ENCODE measurements around the gene DYSF. TPM values are rescaled to one million over a fixed set of nuclear protein-coding genes. Genes with fewer than 3 reads are reported as not detected.

The DYSF gene
- total RNA-seq, 1 experiment from 2014 or later, result 5.5 TPM

- H4K91ac ChIP-seq (ENCODE audit: insufficient read length, low read depth, low read length), result no peak overlapping the region
- no peaks in the 10 kb centered on the region for H3K9me3 ChIP-seq (ENCODE audit: control insufficient read depth, low read depth, low read length)
- no peaks in the 10 kb centered on the region for H3K79me1 ChIP-seq (ENCODE audit: insufficient read depth, low read depth, low read length, poor library complexity, severe bottlenecking)
- no peaks in the 10 kb centered on the region for H3K27me3 Mint-ChIP-seq (ENCODE audit: low read depth)
- H4K8ac ChIP-seq (replicated peaks; ENCODE audit: insufficient read length, low read depth, low read length), result no peak overlapping the region
- H3K4me3 Mint-ChIP-seq, result no peak overlapping the region
- no peak overlapping the region for H2BK20ac ChIP-seq (ENCODE audit: low read depth, low read length, poor library complexity, severe bottlenecking)
- no peaks in the 10 kb centered on the region for H4K20me1 ChIP-seq (ENCODE audit: control insufficient read depth, insufficient read depth, insufficient read length)
- no peak overlapping the region for H3T11ph ChIP-seq (ENCODE audit: low read length)
- H2BK12ac ChIP-seq (ENCODE audit: insufficient read length, low read depth, low read length), result no peak overlapping the region
- WGBS (ENCODE audit: extremely low coverage, insufficient read length, low lambda C conversion rate), result no CpG with 5 or more reads among the region's 13 CpGs
- no peak for DNase-seq
- H3K56ac ChIP-seq (ENCODE audit: insufficient read length, low read depth, low read length), result no peak overlapping the region
- no peak overlapping the region for H2AK5ac ChIP-seq (ENCODE audit: insufficient read length, low read length)
- H3K36me3 Mint-ChIP-seq (ENCODE audit: insufficient read depth in 1 of 3, low read depth in 3 of 3), result no peaks in the 10 kb centered on the region
- peaks cover 6 to 9% of the 10 kb centered on the region in 2 experiments; a peak in 3 of 4 replicates for H3K4me1 Mint-ChIP-seq
- H3K27me3 ChIP-seq (ENCODE audit: insufficient read depth, low read length), result no peaks in the 10 kb centered on the region
- H2BK15ac ChIP-seq (ENCODE audit: low read depth, low read length), result no peak overlapping the region
- no peaks in the 10 kb centered on the region for H3K23me2 ChIP-seq (ENCODE audit: insufficient read length, low read depth, low read length, poor library complexity, severe bottlenecking)
- H4K5ac ChIP-seq (ENCODE audit: insufficient read length, low read depth, low read length), result no peak overlapping the region
- no peak overlapping the region for H3K9ac ChIP-seq (ENCODE audit: extremely low read depth, insufficient read length, low read length)
- no peak overlapping the region for H3K27ac ChIP-seq (ENCODE audit: insufficient read length, low read depth, low read length)
- H3K79me2 ChIP-seq (ENCODE audit: insufficient read depth, low read length), result no peaks in the 10 kb centered on the region
- no peaks in the 10 kb centered on the region for H3K4me1 ChIP-seq (ENCODE audit: insufficient read depth, low read length)
- H3K9me3 Mint-ChIP-seq, result no peaks in the 10 kb centered on the region
- no peak overlapping the region for H2BK5ac ChIP-seq (ENCODE audit: insufficient read length, low read length)
- no peak overlapping the region for H2BK120ac ChIP-seq (ENCODE audit: low read depth, low read length, poor library complexity, severe bottlenecking)
- no peak overlapping the region for H2AFZ ChIP-seq (ENCODE audit: low read length)
- no peak overlapping the region for H3K18ac ChIP-seq (ENCODE audit: insufficient read length, low read depth, low read length)
- H3K4ac ChIP-seq (ENCODE audit: low read depth, low read length), result no peak overlapping the region
- H3K4me2 ChIP-seq (ENCODE audit: insufficient read depth, insufficient read length, low read length), result no peak overlapping the region
- TF ChIP-seq CTCF (conservative IDR thresholded peaks at IDR 0.05), result no peak
- no peak overlapping the region; the same call in 1 of the 2 replicates for H3K14ac ChIP-seq (ENCODE audit: insufficient read depth, low read length)
- no peak overlapping the region for H3K27ac Mint-ChIP-seq
- H3K23ac ChIP-seq (ENCODE audit: insufficient read length, low read depth, low read length), result no peak overlapping the region
Measured at GRCh38 chr2:71643674-71644357, 190.5 kb downstream of the DYSF start.

All from H9 (cell line).